ENCODE data around the gene AFF2.

- TF ChIP-seq POLR2AphosphoS5 (IDR thresholded peaks at IDR 0.05) (no peak), CTCF (IDR thresholded peaks at IDR 0.05) (no peak), POLR2A (IDR thresholded peaks at IDR 0.05) (no peak)
These were observed 426.0 kb downstream of the AFF2 start for GRCh38 chrX:148926371-148926770.
